ENCODE results near the gene ZFC3H1. TPM values are rescaled to one million over a fixed set of nuclear protein-coding genes. Genes with fewer than 3 reads are reported as not detected.

The ZFC3H1 gene
- total and polyA plus RNA-seq, 2 donors from 2014 or later = 11.2 to 42.4 TPM

DNA sequence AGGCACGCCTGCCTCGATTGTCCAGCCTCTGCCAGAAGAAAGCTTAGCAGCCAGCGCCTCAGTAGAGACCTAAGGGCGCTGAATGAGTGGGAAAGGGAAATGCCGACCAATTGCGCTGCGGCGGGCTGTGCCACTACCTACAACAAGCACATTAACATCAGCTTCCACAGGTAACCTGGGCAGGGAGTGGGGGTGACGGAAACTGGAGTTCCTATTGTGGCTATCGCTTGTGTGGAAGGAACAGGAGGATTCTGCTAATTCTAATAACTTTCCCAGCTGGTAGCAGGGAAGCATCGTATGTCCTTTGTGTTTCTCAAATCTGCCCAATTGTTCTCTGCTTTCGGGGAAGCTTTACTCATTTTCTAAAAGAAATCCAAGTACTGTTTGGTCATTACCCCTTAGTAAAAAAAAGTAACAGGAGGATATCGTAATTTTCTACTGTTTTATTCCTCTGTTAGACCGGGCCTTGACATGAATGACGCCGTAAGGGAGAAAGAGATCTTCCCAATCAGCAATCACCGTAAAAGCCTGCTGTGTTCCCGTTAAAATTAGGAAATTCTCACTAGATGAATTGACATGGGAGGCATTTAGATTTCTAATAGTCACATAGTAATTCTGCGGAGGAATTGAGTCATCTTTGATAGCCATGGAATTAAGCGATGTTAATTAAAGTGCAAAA is 902 bp upstream of the ZFC3H1 start:
- intact Hi-C loops (cut with DNase I) = no loop called here
- Histone ChIP-seq H3K27me3 (ENCODE audit: control insufficient read depth, insufficient read depth, low read length) (no peaks in the 10 kb centered on the region), H3K4me1 (ENCODE audit: control insufficient read depth in 2 of 3, insufficient read depth in 2 of 3, low read depth in 1 of 3, low read length in 3 of 3) (peaks cover 0 to 6% (median 2%) of the 10 kb centered on the region in 3 donors), H3K9ac (ENCODE audit: low read length in 3 of 3) (peak overlapping the region; percentile 95 to 99 (median 98)), H3K9me3 (ENCODE audit: control insufficient read depth in 2 of 3, insufficient read depth in 1 of 3, low read length in 3 of 3) (no peaks in the 10 kb centered on the region), H3K4me3 (ENCODE audit: low read length in 3 of 3) (peak overlapping the region; percentile 97 to 98 (median 97)), H3K36me3 (ENCODE audit: control insufficient read depth in 2 of 3, insufficient read depth in 3 of 3, low read length in 3 of 3) (peaks cover 0 to 8% (median 2%) of the 10 kb centered on the region in 3 donors), H3K27ac (ENCODE audit: low read depth in 2 of 2, low read length in 2 of 2) (peak overlapping the region; percentile 98 to 99)
- FAIRE-seq (no peak), DNase-seq (no peak)
- TF ChIP-seq, protein P1, sequence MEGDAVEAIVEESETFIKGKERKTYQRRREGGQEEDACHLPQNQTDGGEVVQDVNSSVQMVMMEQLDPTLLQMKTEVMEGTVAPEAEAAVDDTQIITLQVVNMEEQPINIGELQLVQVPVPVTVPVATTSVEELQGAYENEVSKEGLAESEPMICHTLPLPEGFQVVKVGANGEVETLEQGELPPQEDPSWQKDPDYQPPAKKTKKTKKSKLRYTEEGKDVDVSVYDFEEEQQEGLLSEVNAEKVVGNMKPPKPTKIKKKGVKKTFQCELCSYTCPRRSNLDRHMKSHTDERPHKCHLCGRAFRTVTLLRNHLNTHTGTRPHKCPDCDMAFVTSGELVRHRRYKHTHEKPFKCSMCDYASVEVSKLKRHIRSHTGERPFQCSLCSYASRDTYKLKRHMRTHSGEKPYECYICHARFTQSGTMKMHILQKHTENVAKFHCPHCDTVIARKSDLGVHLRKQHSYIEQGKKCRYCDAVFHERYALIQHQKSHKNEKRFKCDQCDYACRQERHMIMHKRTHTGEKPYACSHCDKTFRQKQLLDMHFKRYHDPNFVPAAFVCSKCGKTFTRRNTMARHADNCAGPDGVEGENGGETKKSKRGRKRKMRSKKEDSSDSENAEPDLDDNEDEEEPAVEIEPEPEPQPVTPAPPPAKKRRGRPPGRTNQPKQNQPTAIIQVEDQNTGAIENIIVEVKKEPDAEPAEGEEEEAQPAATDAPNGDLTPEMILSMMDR (IDR thresholded peaks at IDR 0.05; ENCODE audit: borderline replicate concordance, extremely low read depth, insufficient read depth) = no peak

DNA sequence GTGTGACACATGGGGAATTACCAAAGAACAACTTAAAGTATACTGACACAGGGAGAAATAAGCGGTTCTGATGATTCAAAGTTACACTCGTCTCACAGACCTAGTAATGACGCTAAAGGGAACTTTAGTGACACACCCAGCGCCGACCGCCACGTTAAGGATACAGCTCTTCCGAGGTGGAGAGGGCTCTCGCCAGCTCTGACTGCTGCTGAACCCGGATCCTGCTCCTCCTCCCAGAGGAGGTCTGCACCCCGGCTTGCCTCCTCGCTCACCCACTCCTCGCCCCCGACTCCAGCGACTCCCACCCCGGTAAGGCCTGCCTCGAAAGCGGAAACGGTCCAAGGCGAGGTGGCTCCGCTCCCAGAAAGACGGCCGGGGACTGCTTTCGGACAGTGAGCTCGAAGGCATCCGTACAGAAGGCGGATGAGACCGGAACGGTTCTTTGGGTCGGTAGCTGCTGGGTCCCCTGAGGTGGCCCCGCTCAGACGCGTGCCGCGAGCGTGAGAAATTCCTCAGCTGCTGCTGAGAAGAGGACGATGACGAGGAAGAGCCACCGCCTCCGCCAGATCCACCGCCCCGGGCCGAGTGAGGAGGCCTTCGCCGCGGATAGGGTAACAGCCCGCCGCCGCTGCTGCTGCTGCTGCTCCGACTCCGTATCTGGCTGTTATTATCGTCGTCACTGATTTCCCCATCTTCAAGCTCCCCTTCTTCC is 643 bp downstream of the ZFC3H1 start:
- Histone ChIP-seq H3K9ac (ENCODE audit: low read length in 3 of 3) (peak overlapping the region; percentile 74 to 99 (median 99)), H3K36me3 (ENCODE audit: control insufficient read depth in 2 of 3, insufficient read depth in 3 of 3, low read length in 3 of 3) (peaks cover 0 to 21% (median 7%) of the 10 kb centered on the region in 3 donors), H3K27ac (ENCODE audit: low read depth in 2 of 2, low read length in 2 of 2) (peak overlapping the region; percentile 97 to 98), H3K4me1 (ENCODE audit: control insufficient read depth in 2 of 3, insufficient read depth in 2 of 3, low read depth in 1 of 3, low read length in 3 of 3) (peaks cover 0 to 6% (median 2%) of the 10 kb centered on the region in 3 donors), H3K27me3 (ENCODE audit: control insufficient read depth, insufficient read depth, low read length) (no peaks in the 10 kb centered on the region), H3K9me3 (ENCODE audit: control insufficient read depth in 2 of 3, insufficient read depth in 1 of 3, low read length in 3 of 3) (no peaks in the 10 kb centered on the region), H3K4me3 (ENCODE audit: low read length in 3 of 3) (peak overlapping the region; percentile 97 to 98 (median 97))
- intact Hi-C loops (cut with DNase I) = no loop called here
- TF ChIP-seq, protein P1 (IDR thresholded peaks at IDR 0.05; ENCODE audit: borderline replicate concordance, extremely low read depth, insufficient read depth) = no peak
- DNase-seq = peak; percentile 73 to 88 (median 78)
- FAIRE-seq = no peak

DNA sequence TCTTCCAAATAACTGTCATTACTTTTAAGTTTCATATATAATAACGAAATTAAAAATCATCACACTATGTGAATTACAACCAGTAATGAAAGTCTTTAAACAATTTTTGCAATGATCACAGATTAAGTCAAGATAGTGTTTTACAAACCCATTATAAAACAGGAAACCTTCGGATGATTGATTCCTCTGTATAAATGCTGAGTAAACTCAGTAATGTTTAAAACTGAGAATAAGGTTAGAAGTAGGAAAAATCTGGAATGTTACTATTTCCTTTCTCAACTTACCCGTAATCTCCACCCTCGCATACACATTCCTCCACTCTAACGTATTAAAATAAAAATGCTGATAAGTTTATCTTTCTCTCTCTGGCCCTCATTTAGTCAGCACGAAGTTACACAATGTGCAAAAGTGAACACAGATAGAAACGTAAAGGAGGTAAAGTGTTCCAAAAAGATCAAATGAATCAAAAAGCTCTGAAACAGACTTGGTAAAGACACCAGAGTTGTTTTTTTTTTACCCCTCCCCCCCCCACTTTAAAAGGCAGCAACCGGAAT is 1.6 kb downstream of the ZFC3H1 start:
- Histone ChIP-seq H3K9ac (ENCODE audit: low read length in 3 of 3) (peak overlapping the region; percentile 8 to 99 (median 74)), H3K27me3 (ENCODE audit: control insufficient read depth, insufficient read depth, low read length) (no peaks in the 10 kb centered on the region), H3K4me1 (ENCODE audit: control insufficient read depth in 2 of 3, insufficient read depth in 2 of 3, low read depth in 1 of 3, low read length in 3 of 3) (peaks cover 0 to 6% (median 2%) of the 10 kb centered on the region in 3 donors), H3K27ac (ENCODE audit: low read depth in 2 of 2, low read length in 2 of 2) (no peak overlapping the region), H3K36me3 (ENCODE audit: control insufficient read depth in 2 of 3, insufficient read depth in 3 of 3, low read length in 3 of 3) (peaks cover 0 to 27% (median 5%) of the 10 kb centered on the region in 3 donors), H3K9me3 (ENCODE audit: control insufficient read depth in 2 of 3, insufficient read depth in 1 of 3, low read length in 3 of 3) (no peaks in the 10 kb centered on the region), H3K4me3 (ENCODE audit: low read length in 3 of 3) (peak overlapping the region; percentile 97 to 98 (median 97))
- TF ChIP-seq, protein P1 (IDR thresholded peaks at IDR 0.05; ENCODE audit: borderline replicate concordance, extremely low read depth, insufficient read depth) = no peak
- intact Hi-C loops (cut with DNase I) = no loop called here
- DNase-seq = peak in 2 of 5 donors; percentile 12 to 16
- FAIRE-seq = peak; percentile 21
